Measurements from ENCODE around the gene COL6A5.
"Not testable (repeated sequence)": the region's sequence is repeated elsewhere in the genome, so short reads cannot be mapped to it uniquely, and the experiment has no call there.

Gene COL6A5

GRCh38 chr3:130345487-130346079 is at the start of gene COL6A5:
Gene COL6A5, plus strand, starts transcription at chr3:130345672. Its CDS starts 27,967 bp downstream, at chr3:130373639.
- no peak for DNase-seq (ENCODE audit: low spot score)

GRCh38 chr3:130299531-130299930 is 45.9 kb upstream of the COL6A5 start:
- DNase-seq (ENCODE audit: low spot score), result no peak

- no peak for DNase-seq (ENCODE audit: low spot score)
These were observed 44.6 kb upstream of the COL6A5 start for GRCh38 chr3:130300888-130301287.

GRCh38 chr3:130310109-130310508 is 35.4 kb upstream of the COL6A5 start:
- DNase-seq (ENCODE audit: low spot score), result no peak

GRCh38 chr3:130312374-130312773 is 33.1 kb upstream of the COL6A5 start:
- no peak for DNase-seq (ENCODE audit: low spot score)

GRCh38 chr3:130316169-130316568 is 29.3 kb upstream of the COL6A5 start:
- no peak for DNase-seq (ENCODE audit: low spot score)

GRCh38 chr3:130323503-130323902 is 22.0 kb upstream of the COL6A5 start:
- no peak for DNase-seq (ENCODE audit: low spot score)

- DNase-seq (ENCODE audit: low spot score), result no peak
These were observed 4.7 kb upstream of the COL6A5 start for GRCh38 chr3:130340766-130341165.

- DNase-seq (ENCODE audit: low spot score), result no peak
These were observed 4.1 kb upstream of the COL6A5 start for GRCh38 chr3:130341388-130341787.

GRCh38 chr3:130341882-130342281 is 3.6 kb upstream of the COL6A5 start:
- no peak for DNase-seq (ENCODE audit: low spot score)

GRCh38 chr3:130342821-130343661 is 2.4 kb upstream of the COL6A5 start:
- no peak for DNase-seq (ENCODE audit: low spot score)

GRCh38 chr3:130348258-130348657 is 2.8 kb downstream of the COL6A5 start:
- DNase-seq (ENCODE audit: low spot score), result not testable (repeated sequence)

- no peak for DNase-seq (ENCODE audit: low spot score)
These were observed 9.0 kb downstream of the COL6A5 start for GRCh38 chr3:130354430-130354829.

GRCh38 chr3:130374033-130374432 is 28.6 kb downstream of the COL6A5 start:
- DNase-seq (ENCODE audit: low spot score), result no peak

GRCh38 chr3:130374908-130375307 is 29.4 kb downstream of the COL6A5 start:
- no peak for DNase-seq (ENCODE audit: low spot score)

GRCh38 chr3:130377960-130378676 is 32.6 kb downstream of the COL6A5 start:
- no peak for DNase-seq (ENCODE audit: low spot score)

GRCh38 chr3:130378677-130379191 is 33.3 kb downstream of the COL6A5 start:
- DNase-seq (ENCODE audit: low spot score), result no peak

- no peak for DNase-seq (ENCODE audit: low spot score)
These were observed 33.8 kb downstream of the COL6A5 start for GRCh38 chr3:130379274-130379673.

GRCh38 chr3:130380398-130380797 is 34.9 kb downstream of the COL6A5 start:
- DNase-seq (ENCODE audit: low spot score), result no peak

GRCh38 chr3:130383424-130383823 is 38.0 kb downstream of the COL6A5 start:
- DNase-seq (ENCODE audit: low spot score), result no peak

- no peak for DNase-seq (ENCODE audit: low spot score)
These were observed 39.1 kb downstream of the COL6A5 start for GRCh38 chr3:130384476-130385025.

GRCh38 chr3:130386604-130387263 is 41.3 kb downstream of the COL6A5 start:
- no peak for DNase-seq (ENCODE audit: low spot score)

Measured in NAMALWA (cell line).